Umbilical cord (tissue), 2 donors: ENCODE data around the gene C9orf50. TPM values are rescaled to one million over a fixed set of nuclear protein-coding genes. Genes with fewer than 3 reads are reported as not detected.

Experiments
- DNase-seq: peaks from one replicate; pipeline ENCODE4 v3.0.0-alpha.2; 2015; ENCODE audit warnings: low spot score
- total RNA-seq: library from RNA; depleted of rRNA; stranded (reverse); fragments of >200 nt; gene quantifications from one replicate; pipeline ENCODE4 v1.2.3, GENCODE V29; 2014; ENCODE audit warnings: low replicate concordance; ENCODE audit not compliant: insufficient read depth

Gene C9orf50
- total RNA-seq, 1 donor from 2014 or later = 1.2 TPM

DNA sequence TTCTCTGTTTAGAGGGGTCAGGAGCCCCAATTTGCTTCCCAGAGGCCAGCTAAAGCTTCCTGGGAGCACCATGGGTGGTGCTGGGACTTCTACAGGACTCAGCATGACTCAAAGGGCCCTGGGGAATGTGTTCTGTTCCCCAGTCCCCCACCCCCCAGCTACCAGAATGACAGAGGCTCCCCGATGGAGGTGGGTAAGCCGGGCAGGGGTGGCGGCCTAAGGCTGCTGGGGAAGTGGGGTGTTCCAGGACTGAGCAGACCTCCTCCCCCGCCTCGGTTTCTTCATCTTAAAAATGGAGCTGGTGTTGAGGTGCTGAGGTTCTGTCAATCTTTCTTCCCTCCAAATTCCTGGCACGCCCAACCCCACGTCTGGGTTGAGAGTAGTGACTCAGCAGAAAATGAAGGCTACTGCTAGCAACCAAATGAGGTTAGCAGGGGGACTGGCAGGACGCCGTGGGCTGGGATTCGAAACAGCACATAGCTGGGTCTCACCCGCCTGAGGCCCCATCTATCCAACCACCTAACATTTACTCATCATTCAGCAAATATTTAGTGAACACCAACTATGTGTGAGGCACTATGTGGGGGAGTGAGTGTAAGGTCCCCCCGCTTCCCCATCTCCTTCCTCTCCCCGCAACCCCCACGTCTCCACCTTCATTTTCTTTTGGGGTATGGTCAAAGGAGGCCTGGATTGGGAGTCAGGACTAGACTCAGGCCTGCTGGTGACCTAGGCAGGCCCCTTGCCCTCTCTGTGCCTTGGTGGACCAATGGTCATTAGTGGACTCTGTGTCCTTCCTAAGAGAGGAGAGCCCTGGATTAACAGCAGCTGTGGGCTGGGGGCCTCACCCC is 50.2 kb downstream of the C9orf50 start:
- DNase-seq = peak; percentile 76

DNA sequence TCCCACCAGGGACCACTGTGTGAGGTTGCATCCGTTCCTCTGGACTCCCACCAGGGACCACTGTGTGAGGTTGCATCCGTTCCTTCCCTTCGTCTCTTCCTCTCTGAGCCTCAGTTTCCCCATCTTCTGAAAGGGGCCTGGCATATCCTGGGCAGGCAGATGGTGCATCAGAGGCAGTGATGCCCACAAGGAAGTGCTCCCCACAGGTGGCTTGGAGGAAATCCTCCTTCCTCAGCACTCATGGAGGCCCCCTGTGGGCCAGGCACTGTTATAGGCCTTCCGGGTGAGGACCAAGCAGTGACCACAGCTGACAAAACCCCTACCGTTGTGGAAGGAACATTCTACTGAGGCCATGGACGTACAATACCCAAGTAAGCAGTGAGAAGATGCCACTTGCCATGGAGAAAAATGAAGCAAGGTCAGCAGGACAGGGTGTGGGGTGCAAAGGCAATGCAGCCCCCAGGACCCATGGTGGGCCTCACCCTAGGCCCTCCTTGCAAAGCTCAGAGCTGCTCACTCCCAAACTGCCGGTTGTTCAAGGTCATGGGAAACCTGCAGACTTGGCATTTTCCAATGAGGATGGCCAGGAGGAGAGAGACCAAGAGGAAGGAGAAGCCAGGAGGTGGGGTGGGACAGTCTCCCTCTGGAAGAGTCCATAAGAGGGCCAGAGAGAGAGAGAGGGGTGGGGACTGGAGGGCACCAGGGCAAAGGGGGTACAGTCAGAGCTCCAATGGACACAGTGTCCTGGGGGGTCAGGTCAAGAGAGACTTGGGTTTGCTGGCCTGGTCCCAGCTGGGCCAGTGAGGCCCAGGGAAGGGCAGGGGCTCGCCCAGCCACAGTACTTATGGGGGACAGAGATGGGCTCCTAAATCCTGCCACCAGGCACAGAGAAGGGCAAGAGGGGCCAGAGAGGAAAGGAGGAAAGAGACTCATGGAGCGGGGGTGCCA is 51.1 kb downstream of the C9orf50 start:
- DNase-seq = no peak

DNA sequence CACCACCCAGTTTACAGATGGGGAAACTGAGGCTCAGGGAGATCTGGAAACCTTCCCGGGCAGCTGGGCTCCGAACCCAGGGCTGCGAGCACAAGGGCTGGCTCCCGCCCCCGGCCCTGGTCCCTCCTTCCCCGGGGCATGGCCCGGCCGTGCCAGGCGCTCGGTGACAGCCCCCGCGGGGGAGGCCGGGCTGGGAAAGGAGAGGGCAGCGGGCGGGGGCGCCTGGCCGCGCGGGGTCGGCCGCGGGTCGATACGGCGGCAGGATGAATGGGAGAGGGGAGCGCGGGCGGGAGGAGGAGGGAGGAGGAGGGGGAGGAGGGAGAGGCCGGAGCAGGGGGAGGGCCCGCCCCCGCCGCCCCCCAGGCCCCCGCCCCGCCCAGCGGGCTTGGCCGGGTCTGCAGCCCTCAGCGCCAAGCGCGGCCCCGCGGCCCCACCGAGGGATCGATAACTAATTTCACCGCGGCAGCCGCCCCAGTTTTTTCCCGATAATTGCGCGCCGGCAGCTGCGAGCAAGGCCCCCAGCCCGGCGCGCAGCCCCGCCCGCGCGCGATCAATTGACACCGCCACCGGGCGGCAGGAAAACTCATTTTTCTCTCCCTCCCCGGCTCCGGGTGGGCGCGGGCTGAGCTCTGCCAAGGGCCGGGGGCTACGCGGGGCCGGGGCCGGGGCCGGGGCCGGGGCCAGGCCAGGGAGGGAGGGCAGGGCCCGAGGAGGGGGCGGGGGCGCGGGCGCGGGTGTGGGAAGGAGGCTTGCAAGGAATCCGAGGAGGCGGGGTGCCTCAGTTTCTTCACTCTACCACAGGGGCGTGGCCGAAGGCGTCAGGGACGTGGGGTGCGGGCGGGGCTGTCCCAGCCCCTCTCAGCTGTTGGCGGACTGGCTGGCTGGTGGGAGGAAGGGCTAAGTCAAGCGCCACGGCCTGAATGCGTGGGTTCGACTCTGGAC is 52.1 kb downstream of the C9orf50 start:
- DNase-seq = peak; percentile 59

DNA sequence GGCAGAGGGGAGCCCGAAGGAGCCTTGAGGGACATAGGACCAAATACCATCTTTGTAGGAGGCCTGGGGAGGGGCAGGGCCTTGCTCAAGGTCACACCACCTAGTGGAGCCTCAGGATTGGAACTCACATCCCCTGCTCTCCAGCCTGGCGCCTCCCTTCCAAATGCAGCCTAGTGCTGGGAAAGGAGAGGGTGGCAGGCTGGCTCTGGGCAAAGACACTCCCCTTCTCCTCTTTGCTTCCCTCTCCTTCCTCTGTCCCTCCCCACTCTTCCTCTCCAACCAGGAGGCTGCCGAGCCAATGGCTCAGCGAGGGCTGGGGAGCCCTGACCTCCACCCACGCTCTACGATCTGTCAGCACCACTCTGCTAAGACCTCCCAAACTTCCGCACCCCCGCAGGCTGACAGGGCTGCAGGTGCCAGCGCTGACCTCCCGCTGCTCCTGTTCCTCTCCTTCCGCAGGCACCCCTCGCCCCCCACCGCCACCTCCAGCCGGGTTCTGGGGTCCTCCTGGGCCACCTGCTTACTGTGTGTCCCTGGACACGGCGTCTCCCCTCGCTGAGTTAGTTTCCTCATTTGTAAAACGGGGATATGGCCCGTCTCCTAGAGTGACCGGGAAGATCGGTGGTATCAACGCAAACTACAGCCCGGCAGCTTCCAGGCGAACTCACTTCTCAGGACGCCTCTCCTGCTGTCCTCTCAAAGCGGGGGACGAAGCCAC is 52.9 kb downstream of the C9orf50 start:
- DNase-seq = peak; percentile 80

DNA sequence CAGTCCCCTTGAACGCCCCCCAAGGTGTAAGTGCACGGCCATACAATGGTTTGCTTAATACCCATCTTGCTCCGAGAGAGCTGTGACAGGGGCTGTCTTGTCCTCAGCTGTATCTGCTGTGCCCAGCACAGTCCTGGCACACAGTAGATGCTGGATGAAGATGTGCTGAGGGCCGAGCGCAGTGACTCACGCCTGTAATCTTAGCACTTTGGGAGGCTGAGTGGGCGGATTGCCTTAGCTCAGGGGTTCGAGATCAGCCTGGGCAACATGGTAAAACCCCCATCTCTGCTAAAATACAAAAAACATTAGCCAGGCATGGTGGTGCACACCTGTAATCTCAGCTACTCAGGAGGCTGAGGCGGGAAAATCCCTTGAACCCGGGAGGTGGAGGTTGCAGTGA is 53.6 kb downstream of the C9orf50 start:
- no peak for DNase-seq

DNA sequence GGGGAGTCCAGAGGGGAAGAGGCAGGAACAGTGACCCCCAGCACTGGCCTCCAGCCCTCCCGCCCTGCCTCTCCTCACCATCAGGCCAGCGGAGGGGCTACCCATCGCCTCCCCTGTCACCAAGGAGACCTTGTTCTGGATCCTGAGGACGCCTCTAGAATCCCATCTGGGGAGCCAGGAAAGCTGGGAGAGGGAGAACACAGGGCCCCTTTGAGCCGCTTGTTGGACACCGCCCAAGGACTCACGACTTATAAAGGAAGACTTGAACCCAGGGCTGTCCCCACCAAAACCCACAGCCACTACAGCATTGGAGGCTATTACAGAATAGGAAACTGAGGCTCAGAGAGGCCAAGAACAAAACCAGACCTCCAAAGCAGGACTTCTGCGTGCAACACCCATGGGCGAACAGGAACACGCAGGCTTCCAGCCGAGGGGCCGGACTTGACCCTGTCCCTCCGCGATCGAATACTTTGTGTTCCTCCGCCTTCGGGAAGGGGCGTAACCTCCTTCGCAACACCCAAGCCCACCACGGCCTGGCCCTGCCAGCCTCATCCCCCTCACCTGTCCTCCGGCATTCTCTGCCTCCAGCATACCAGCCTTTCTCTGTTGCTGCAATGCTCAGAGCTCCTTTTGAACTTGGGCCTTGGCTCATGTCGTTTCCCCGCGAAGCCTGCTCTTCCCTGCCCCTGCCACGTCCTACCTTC is 54.2 kb downstream of the C9orf50 start:
- no peak for DNase-seq

DNA sequence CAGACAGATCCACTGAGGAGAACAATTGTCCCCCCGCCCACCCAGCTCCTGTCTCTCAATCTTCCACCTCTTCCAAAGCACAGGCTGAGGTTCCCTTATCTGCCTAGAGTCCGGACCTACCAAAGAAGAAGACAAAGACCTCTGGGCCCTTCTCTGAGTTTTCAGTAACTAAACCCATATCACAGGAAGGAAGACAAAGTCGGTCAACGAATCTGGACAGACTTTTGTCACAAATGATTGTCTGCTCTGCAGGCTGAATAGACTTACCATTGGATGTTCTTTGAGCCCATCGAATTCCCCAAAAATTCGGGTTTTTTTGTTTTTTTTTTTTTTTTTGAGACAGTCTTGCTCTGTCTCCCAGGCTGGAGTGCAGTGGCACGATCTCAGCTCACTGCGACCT is 58.0 kb downstream of the C9orf50 start:
- no peak for DNase-seq

DNA sequence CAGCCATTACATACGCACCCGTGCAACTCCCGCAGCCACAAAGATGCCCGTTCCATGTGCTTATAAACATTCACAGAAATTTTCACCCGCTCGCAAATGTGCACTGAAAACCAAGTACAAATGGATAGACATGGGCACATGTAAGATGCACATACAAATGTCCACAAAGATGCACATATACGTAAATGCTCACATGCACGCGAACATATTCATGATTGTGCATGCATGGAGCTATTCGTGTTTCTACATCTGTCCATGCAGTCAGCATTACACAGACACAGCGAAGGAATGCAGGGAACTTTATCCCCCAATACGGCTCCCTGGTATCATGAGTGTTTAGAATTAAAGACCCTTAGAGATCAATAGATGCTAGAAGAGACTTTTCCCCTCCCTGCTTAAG is 58.4 kb downstream of the C9orf50 start:
- DNase-seq = no peak

Other genes starting within 250 kb of the C9orf50 start
- 13.5 TPM for gene NTMT1, start 5.1 kb upstream of the C9orf50 start, total RNA-seq
- 1.7 TPM for gene ASB6, start 21.1 kb upstream of the C9orf50 start, total RNA-seq
- gene PRRX2, start 44.5 kb upstream of the C9orf50 start, total RNA-seq = 10.4 TPM
- 50.8 TPM for gene PTGES, start 131.9 kb upstream of the C9orf50 start, total RNA-seq
- gene TOR1B, start 182.1 kb upstream of the C9orf50 start, total RNA-seq = 29.4 TPM
- gene TOR1A, start 203.0 kb upstream of the C9orf50 start, total RNA-seq = 13.0 TPM
- gene C9orf78, start 214.2 kb upstream of the C9orf50 start, total RNA-seq = 49.1 TPM
- gene USP20, start 214.4 kb upstream of the C9orf50 start, total RNA-seq = 27.2 TPM